ENCODE data around the gene PCNA.

Gene PCNA

DNA sequence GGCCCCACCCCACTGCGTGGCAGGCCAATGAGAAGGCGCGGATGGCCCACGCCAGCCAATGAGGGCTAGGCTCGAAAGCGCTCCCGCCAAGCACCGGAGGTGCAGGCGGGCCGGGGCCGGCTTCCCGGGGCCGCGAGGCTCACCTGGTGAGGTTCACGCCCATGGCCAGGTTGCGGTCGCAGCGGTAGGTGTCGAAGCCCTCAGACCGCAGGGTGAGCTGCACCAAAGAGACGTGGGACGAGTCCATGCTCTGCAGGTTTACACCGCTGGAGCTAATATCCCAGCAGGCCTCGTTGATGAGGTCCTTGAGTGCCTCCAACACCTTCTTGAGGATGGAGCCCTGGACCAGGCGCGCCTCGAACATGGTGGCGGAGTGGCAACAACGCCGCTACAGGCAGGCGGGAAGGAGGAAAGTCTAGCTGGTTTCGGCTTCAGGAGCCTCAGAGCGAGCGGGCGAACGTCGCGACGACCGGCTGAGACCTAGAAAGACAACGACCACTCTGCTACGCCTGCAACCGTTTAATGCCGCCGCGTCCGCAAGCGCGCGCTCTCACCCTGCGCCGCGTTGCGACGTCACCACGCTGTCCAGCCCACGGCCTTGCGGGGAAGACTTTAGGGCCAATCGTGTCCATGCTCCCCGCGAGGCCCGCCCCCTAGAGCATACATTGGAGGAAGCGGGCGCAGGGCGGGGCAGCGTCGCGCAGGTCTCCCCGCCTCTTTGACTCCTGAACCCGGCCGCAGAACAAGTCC, at the start of gene PCNA:
Gene PCNA (minus strand): TSS at position 524 of the 750 bp plus-strand sequence. CDS start 160 bp downstream, at position 364.
- DNase-seq (ENCODE audit: low spot score): peak; percentile 97

DNA sequence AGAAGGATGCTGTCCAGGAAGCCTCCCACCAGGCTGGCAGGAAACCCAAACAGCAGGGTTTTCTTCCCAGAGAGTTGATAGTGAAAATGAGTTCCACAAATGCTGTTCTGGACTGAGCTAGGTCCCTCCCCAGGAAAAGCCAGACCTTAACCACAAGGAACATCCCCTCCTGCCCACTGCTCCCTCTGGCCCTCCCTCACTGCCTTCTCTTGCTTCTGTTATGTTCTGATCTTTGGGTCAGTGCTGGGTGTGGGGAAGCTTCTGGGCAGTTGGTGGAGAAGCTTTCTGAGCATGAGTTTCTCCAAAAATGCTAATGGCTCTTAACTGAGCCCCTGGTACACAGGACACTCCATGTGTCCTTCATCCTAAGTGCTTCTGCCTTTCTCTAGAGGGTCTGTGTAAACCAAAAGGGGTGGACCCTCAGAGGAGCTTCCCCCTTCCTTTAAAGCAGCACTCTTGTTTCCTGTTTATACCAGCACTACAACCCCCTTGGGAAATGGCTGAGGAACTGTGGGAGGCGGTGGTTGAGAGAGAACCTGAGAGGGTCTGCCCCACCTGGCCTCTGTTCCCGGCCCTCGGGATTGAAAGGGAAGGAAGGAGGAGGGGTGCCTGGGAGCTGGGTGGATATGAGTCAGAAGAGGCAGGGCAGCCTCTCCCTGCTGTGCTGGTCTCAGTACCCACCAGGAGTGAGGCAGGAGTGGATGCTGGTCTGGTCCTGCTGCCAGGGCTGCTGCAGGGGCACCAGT, 49.1 kb upstream of the PCNA start:
- peak; percentile 77 for DNase-seq (ENCODE audit: low spot score)

DNA sequence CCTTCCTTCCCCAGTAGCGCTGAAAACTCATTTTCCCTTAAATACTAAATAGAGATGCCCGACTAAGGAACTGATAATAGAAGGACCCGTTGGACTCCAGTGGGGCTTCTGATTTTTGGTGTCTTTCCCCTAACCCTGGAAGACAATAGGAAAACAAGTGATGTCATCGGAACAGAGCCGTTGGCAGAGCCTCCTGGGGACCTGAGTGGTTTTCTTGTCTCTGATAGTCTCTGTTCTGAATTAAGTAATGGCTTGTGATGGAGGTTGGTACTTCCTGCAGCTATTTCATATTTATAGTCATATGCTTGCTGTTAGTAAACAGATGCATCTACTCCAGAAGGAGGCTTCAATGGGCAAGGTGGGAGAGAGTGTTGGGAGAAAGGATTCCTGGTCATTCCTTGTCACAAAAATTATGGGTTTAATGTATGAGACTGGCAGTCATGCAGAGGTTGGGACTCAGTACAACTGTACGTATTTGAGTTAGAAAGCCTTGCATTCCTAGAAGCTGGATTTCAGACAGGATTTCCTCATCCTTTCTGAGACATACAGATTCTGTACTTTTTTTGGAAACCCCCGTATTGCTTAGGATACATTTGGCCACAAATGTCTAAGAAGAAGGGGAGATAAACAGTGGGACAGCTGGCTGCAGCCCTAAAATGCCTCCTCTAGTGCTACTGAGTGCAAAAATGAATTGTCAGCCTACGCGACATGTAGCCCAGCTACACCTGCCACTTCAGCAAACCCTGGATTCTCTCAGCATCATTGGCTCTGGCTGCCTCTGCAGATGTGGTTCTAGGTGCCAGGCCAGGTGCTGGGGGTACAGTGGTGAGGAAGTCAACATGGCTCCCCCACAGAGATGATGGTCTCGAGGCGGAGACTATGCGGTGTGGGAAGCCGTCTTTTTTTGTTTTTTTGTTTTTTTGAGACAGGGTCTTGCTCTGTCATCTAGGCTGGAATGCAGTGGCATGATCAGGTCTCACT, 45.2 kb upstream of the PCNA start:
- DNase-seq (ENCODE audit: low spot score): no peak

DNA sequence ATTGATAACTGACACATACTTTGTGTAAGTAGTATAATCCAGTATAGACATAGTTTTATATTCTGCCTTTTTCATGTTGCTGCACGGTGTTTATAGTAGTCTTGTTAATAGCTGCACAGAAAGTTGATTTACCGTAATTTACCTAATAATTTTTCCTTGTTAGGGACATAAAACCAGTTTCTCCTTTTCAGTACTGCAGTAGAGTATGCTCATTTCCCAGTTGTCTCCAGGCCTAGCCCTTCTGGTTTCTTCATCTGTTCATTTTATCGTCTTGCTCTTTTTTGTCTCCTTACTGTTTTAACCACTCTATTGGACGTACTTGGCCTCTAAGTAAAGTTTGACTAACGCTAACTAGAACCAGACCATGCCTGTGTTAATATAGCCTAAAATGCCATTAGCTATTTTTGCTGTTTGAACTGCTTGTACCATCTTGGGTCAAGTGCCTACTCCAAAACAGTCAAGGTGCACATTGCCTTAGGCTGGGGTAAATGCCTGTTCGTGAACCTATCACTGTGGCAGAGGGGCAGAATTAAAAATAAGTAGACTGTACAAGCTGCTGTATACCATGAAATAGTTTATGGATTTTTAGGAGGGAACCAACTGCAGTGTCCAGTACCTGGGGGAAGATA, 41.9 kb upstream of the PCNA start:
- DNase-seq (ENCODE audit: low spot score): no peak

DNA sequence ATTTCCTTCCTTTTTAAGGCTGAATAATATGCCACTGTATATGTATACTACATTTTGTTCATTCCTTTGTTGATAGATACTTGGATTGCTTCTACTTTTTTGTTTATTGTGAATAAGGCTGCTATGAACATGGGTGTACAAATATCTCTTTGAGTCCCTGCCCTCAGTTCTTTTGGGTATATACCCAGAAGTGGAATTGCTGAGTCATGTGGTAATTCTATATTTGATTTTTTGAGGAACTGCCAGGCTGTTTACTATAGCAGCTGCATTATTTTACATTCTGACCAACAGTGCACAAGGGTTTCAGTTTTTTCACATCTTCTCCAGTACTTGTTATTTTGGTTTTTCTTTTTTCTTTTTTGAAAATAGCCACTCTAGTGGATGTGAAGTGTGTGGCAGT, 41.1 kb upstream of the PCNA start:
- DNase-seq (ENCODE audit: low spot score): no peak

DNA sequence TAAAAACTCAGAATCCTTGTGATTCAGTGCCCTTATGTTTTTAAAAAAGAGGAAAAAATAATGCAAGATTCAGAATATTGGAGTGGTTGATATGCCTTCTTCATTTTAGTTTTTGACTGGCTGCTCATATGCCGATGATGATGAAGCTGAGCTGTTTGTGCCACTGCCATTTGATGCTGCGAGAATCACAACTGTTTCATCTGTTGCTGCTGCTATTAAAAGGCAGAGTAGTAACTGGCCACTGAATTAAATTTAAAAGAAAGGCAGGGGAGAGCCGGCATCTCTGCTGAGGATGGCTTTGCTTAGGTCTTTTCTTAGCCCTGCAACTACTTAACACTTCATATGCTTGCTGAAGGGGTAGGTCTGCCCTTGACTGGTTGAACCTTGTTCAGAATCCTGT, 40.2 kb upstream of the PCNA start:
- no peak for DNase-seq (ENCODE audit: low spot score)

DNA sequence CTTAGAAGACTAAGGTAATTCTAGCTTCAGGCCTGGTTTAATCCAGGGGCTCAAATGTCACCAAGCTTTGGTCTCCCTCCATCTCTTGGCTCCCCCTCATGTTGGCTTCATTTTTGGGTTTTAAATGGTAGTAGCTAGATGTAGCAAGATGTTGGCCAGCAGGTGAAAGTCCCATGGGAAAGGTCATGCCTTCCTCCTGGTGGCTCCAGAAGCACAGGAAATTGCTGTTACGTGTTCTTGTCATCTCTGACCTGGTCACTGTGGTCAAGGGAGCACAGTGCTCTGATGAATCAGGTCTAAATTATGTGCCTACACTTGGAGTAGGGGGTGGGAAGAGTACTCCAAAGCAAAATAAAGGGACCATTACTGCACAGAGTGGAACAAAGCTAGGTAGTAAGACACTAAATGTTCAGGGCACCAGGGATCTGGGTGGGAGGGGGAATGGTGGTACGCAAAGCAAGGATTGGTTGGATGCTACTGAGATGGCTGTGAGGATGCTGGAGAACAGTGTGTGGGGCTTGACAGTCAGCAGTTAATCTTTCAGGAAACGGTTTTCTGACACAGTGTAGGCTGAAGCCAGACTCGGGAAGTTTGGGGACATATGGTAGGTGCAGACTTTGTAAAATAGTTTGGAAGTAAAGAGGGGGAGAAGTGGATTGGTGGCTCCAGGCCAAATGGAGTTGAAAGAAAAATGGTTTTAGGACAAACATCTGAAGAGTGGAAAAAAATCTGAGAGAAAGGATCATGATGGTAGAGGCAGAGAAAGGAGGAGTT, 37.1 kb upstream of the PCNA start:
- no peak for DNase-seq (ENCODE audit: low spot score)

DNA sequence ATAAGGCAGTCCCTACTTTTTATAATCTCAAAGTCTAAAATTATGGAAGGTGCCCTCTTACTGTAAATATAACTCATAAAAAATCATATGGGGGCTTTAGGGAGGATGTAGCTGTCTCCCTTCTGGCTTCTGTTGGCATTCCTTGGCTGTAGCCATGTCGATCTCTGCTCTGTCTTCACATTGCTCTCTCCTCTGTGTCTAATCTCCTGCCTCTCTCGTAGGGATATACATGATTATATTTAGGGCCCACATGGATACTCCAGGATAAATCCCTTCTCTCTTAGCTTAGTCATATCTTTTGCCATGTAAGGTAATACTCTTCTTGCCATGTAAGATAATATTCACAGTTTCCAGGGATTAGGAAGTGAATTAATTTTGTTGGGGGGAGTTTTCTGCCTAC, 35.6 kb upstream of the PCNA start:
- no peak for DNase-seq (ENCODE audit: low spot score)

DNA sequence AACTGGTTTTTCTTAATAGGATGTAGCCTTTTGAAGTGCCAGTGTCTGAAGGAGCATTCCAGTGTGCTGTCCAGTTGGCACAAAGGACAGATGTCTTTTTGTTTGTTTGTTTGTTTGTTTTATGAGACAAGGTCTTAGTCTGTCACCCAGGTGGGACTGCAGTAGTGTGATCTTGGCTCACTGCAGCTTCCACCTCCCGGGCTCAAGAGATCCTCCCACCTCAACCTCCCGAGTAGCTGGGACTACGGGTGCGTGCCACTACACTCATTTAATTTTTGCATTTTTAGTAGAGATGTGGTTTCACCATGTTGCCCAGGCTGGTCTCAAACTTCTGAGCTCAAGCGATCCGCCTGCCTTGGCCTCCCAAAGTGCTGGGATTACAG, 34.8 kb upstream of the PCNA start:
- DNase-seq (ENCODE audit: low spot score): no peak

DNA sequence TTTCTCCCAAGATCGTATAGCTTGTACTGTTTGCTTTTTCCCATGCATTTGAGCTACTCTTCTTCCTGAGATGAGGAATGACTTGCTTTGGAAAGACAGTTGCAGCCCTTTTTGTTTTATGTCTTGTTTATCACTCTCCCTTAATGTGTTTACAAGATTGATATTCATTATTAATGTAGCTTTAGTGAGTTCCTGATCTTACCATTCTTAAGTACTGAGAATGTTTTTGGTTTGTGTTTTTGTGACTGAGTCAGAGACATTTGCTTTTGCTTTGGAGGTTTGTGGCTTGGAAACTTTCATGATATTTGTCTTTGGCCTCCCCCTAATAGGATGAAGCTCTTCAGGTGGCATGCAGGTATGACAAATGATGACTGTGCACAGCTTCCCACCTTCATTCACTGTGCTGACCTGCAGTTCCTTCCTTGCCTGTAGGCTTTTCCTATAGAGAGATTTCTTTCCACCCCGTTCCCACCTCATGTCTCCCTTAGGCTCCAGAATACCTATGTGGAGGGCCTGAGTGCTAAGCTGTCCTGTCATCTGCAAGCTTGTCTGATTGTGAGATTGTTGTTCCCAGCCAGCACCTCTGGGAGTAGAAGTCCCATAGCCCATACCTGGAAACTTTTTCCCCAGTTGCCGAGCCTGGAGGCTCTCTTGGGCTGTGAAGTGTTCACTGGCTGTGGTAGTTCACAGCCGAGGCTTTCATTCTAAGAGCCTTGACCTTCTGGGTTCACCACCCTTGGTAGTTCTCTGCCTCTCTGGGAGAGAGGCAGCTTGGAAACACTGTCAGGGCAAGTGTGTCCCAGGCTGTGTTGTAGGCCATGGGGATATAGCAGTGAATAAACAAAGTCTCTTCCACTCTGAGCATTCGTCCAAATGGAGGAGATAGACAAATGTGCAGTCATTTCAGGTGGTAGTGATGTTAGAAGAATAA, 34.1 kb upstream of the PCNA start:
- no peak for DNase-seq (ENCODE audit: low spot score)

DNA sequence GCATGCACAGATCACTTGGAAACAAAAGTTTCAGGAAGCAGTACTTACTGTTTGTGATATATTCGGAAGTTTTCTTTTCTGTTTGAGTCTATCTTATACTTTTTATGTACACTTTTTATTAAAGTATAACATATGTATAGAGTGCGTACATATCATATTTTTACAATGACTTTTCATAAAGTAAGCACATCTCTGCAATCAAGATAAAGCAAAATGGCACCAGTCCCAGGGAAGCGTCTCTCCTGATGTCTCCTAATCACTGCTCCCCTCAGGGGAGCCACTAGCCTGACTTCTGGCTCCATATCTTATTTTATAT, 33.4 kb upstream of the PCNA start:
- DNase-seq (ENCODE audit: low spot score): no peak

DNA sequence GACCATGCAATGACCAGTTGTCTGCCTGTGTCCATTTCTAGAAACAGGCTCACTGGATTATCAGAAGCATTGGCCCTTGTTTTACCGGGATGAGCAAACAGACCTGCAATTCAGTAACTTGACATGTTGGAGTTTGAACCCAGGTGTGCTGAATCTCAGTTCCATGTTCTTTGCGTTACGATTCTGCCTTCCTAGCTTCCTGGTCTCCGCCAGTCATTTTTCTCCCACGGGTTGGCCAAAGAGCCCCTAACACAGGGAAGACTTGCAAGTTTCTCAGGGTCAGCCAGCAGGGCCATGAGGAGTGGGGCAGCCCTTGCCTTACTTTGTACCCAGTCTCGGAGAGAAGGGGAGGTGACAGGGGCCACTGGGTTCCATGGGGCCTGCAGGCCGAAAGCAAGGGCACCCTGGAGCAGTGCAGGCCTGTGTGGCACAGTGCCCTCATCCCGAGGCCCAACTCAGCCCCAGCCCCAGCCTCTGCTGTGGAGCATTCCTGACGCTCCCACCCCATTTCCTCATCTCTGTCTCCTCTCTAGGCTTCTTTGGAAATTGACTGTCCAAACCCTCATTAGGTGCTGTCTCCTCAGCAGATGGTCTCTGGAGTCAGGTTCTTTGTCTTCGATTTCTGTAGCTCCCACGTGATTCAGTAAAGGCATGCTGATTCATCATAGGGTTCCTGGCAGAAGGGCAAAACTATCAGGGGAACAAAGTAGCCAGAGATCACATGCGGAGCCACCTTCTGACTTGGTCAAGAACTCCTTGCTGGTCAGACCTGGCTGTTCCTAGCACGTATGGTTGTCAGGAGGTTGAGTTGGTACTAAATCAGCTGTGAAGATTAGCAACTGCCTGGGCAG, 30.7 kb upstream of the PCNA start:
- DNase-seq (ENCODE audit: low spot score): peak; percentile 30

DNA sequence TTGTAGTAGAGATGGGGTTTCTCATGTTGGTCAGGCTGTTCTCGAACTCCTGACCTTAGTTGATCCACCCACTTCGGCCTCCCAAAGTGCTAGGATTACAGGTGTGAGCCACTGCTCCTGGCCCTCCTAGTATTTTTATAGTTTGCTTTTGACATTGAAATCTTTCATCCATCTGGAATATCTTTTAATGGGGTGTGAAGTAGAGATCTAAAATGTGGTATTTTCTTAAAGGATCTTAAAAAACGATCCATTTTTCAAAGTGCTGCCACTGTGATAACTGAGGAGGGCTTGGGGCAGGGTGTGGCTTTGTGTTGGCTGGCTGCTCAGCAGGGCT, 30.1 kb upstream of the PCNA start:
- DNase-seq (ENCODE audit: low spot score): no peak

DNA sequence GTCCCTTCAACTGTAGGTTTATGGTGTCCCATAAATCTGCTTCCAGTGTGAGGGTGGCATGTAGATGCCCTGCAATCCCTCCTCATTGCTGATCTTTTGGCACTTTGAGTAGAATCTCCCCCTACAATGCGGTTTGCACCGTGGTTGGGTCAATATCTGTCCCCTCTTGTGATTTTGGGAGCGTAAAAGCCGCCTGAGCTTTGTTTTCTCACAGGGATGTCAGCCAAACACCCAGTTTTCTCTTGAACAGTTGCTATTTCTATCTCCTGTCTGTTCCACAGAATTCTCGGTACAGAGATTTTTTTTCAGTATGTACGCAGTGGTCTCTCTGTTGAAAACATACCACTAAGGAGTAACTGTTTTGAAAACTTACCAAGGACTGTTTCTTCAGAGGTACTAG, 28.8 kb upstream of the PCNA start:
- DNase-seq (ENCODE audit: low spot score): no peak

DNA sequence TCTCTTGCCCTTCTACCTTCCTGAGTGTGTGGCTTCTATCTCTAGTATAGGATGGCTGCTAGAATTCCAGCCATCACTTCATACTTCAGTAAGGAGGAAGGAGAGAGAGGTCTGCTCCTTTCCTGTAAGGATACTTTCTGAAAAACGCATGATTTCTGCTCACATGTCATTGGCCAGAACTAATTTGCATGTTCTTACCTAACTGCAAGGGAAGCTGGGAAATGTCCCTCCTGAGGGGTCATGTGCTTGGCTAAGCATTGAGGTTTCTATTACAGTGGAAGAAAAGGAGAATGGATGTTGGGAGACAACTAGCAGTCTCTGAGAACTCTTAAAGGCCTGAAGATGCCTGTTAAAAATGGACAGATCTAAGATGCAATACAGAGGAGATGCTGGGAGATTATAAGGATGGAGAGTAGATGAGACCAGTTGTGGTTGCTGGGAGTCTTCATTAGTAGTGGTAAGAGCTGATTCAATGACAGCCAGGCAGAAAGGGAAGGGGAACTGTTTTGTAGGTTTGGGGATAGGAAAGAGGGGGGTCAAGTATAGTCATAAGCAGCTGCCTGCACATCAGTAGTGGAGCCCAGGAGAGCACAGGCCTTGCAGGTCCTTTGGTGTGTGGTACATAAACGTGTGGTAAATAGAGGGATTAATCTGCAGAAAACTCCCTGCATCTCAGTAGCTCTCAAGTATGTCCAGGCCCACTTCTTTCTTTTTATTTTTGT, 27.3 kb upstream of the PCNA start:
- DNase-seq (ENCODE audit: low spot score): no peak

DNA sequence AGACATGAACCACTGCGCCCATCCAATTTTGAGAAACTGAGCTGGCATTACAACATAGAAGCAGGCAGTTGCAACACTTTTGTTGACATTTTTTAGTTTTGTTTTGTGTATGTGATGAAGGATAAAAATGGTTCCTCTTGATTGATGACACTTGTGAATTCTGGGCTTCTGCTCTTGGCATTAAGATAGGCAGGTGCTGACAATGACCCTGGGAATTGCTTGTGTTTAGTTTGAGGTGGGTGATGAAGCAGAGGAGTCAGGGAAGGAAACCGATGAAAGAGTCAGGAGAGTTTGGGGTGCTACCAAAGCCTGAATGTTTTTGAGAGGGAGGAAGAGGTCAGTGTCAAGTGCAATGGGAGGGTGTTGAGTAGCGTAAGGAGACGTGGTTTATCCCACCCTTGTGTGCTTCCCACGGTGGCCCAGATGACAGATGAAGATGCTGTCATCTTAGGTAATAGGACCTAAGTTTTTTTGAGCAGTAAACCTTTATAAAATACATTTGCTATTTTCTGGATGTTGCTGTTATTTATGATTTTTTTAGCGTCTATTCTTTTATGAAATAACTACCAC, 26.4 kb upstream of the PCNA start:
- DNase-seq (ENCODE audit: low spot score): no peak

DNA sequence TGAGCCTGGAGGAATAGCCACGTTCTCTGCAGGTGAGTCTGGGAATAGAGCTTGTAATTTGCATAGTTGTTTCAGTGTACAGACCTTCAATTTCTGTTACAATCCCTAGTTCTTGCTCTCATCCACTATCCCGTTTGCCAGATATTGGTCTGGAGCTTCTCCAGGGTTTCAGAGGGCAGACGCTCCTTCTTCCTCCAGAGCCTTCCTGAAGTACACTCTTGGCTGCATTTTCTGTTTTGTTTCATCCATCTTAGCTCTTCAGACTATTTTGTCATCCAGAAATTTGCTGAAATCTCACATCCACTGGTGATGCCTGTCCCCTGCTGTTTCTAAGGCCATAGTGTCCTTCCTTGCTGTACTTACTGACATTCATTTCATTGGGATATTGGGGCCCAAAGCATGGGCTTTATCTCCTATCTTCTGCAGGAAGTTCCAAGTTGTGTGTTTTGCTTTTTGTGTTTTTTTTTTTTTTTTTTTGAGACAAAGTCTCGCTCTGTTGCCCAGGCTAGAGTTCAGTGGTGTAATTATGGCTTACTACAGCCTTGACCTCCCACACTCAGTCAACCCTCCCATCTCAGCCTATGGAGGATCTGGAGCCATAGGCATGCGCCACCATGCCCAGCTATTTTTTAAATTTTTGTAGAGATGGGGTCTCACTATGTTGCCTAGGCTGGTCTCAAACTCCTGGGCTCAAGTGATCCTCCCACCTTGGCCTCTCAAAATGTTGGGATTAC, 25.8 kb upstream of the PCNA start:
- no peak for DNase-seq (ENCODE audit: low spot score)

DNA sequence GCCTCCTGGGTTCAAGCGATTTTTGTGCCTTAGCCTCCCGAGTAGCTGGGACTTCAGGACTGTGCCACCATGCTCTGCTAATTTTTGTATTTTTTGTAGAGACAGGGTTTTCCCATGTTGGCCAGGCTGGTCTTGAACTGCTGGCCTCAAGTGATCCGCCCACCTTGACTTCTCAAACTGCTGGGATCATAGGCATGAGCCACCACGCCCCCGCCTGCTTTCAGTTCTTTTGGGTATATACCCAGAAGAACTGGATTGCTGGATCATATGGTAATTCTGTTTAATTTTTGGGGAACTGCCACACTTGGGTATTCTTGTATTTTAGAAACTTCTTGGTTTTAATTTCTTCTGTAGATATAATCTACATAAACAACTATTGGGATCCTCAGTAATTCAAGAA, 24.1 kb upstream of the PCNA start:
- no peak for DNase-seq (ENCODE audit: low spot score)

Measured in GM03348 (cell line).